Parathyroid adenoma (tissue), 2 donors: ENCODE measurements around the gene RNF126.
"Not testable (repeated sequence)": the region's sequence is repeated elsewhere in the genome, so short reads cannot be mapped to it uniquely, and the experiment has no call there.

ENCODE experiments used
- H2AFZ ChIP-seq: fragments of 300-600 bp; sonication (generic); one replicate; pipeline ENCODE4 v1.7.0; 2017; ENCODE audit warnings: antibody characterized with exemption, mild to moderate bottlenecking
- H3K27ac ChIP-seq: fragments of 300-600 bp; sonication (generic); one replicate; pipeline ENCODE4 v1.7.0; 2017
- H3K27me3 ChIP-seq: fragments of 300-600 bp; sonication (generic); one replicate; pipeline ENCODE4 v1.7.0; 2017; ENCODE audit warnings: low read length; ENCODE audit not compliant: control insufficient read depth, insufficient read depth
- H3K36me3 ChIP-seq: fragments of 300-600 bp; sonication (generic); one replicate; pipeline ENCODE4 v1.7.0; 2017; ENCODE audit warnings: low read length; ENCODE audit not compliant: control insufficient read depth, insufficient read depth
- H3K4me1 ChIP-seq: fragments of 300-600 bp; sonication (generic); one replicate; pipeline ENCODE4 v1.7.0; 2017; ENCODE audit warnings: control low read depth
- H3K4me2 ChIP-seq: fragments of 300-600 bp; sonication (generic); one replicate; pipeline ENCODE4 v1.7.0; 2017; ENCODE audit warnings: low read length
- H3K4me3 ChIP-seq: fragments of 300-600 bp; sonication (generic); one replicate; pipeline ENCODE4 v1.7.0; 2017; ENCODE audit warnings: low read depth, low read length
- H3K79me2 ChIP-seq: fragments of 300-600 bp; sonication (generic); one replicate; pipeline ENCODE4 v1.7.0; 2017; ENCODE audit warnings: control low read depth
- H3K9ac ChIP-seq: fragments of 300-600 bp; sonication (generic); one replicate; pipeline ENCODE4 v1.7.0; 2017; ENCODE audit warnings: mild to moderate bottlenecking
- H3K9me3 ChIP-seq: fragments of 300-600 bp; sonication (generic); one replicate; pipeline ENCODE4 v1.7.0; 2017; ENCODE audit warnings: low read length; ENCODE audit not compliant: control insufficient read depth
- TF ChIP-seq, protein P1 (sequence below): fragments of 300-600 bp; sonication (generic); IDR thresholded peaks from one replicate; pipeline ENCODE4 v1.7.0; 2017; ENCODE audit warnings: antibody characterized with exemption, mild to moderate bottlenecking
- donor health status: primary hyperparathyroidism.

The RNF126 gene

DNA sequence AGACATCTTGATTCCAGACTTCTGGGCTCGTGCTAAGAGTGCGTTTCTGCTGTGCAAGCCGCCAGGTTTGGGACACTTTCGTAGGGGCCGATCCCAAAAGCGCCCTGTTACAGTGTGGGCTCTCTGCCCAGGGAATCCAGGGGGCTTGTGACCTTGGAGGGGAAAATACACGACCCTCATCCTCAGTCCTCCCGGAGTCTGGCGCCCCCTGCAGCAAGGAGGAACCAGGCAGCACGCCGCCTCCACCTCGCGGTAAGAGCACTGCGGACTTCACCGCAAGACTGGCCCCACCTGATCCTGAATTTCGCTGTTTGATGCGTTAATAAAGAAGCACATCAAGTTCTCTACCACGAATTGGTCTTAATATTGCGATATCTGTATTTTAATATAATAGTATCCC, 34.8 kb downstream of the RNF126 start:
- H3K9me3 ChIP-seq: no peaks in the 10 kb centered on the region
- no peaks in the 10 kb centered on the region for H3K27me3 ChIP-seq
- no peaks in the 10 kb centered on the region for H3K4me1 ChIP-seq
- no peaks in the 10 kb centered on the region for H3K36me3 ChIP-seq
- no peak overlapping the region for H3K27ac ChIP-seq
- peaks cover 15% of the 10 kb centered on the region for H3K79me2 ChIP-seq
- H3K9ac ChIP-seq: no peak overlapping the region
- no peak overlapping the region for H3K4me3 ChIP-seq
- H2AFZ ChIP-seq: no peak overlapping the region
- TF ChIP-seq, protein P1, sequence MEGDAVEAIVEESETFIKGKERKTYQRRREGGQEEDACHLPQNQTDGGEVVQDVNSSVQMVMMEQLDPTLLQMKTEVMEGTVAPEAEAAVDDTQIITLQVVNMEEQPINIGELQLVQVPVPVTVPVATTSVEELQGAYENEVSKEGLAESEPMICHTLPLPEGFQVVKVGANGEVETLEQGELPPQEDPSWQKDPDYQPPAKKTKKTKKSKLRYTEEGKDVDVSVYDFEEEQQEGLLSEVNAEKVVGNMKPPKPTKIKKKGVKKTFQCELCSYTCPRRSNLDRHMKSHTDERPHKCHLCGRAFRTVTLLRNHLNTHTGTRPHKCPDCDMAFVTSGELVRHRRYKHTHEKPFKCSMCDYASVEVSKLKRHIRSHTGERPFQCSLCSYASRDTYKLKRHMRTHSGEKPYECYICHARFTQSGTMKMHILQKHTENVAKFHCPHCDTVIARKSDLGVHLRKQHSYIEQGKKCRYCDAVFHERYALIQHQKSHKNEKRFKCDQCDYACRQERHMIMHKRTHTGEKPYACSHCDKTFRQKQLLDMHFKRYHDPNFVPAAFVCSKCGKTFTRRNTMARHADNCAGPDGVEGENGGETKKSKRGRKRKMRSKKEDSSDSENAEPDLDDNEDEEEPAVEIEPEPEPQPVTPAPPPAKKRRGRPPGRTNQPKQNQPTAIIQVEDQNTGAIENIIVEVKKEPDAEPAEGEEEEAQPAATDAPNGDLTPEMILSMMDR: no peak
- H3K4me2 ChIP-seq: no peak overlapping the region

GRCh38 chr19:626566-626965, 36.4 kb downstream of the RNF126 start:
- not testable (repeated sequence) for H3K27me3 ChIP-seq, H3K9ac ChIP-seq, H3K36me3 ChIP-seq, H3K79me2 ChIP-seq, H3K27ac ChIP-seq, H2AFZ ChIP-seq, H3K4me2 ChIP-seq, H3K4me3 ChIP-seq, H3K4me1 ChIP-seq, H3K9me3 ChIP-seq

GRCh38 chr19:625257-625656, 37.8 kb downstream of the RNF126 start:
- H3K27me3 ChIP-seq: no peaks in the 10 kb centered on the region
- no peak overlapping the region for H3K4me2 ChIP-seq
- no peaks in the 10 kb centered on the region for H3K36me3 ChIP-seq
- no peak overlapping the region for H3K27ac ChIP-seq
- H3K9ac ChIP-seq: no peak overlapping the region
- no peaks in the 10 kb centered on the region for H3K9me3 ChIP-seq
- peaks cover 2% of the 10 kb centered on the region for H3K79me2 ChIP-seq
- H3K4me1 ChIP-seq: no peaks in the 10 kb centered on the region
- TF ChIP-seq, protein P1: no peak
- no peak overlapping the region for H2AFZ ChIP-seq
- H3K4me3 ChIP-seq: no peak overlapping the region

DNA sequence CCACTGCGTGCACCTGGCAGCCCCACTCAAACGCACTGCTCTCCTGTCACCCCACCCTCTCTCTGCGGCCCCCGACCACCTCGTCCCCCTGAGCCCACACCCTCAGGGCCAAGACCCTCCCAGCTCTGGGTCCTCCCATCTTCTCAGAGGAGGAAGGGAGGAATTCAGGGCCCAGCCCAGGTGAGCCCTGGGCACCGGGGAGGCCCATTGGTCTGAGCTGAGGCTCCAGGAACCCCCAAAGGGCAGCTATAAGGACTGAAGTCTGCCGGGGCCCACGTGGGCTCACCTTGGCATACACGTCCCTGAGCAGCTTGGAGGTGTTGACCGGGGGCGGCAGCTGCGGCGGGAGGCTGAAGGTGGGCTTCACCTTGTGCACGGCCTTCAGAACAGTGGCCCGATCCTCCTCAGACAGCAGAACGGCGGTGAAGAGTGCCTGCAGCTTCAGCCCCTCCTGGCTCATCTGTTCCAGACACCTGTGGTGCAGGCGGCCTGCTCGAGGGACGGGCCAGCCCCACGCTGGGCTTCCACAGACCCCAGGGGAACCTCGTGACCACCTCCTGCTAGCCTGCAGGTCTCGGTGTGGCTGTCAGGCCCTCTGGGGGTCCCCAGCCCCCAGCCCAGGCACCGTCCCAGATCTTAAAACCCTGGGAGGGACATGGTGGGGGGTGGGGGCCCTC, 38.4 kb downstream of the RNF126 start:
- H3K36me3 ChIP-seq: no peaks in the 10 kb centered on the region
- H3K79me2 ChIP-seq: peaks cover 2% of the 10 kb centered on the region
- no peak overlapping the region for H3K27ac ChIP-seq
- TF ChIP-seq, protein P1: no peak
- no peak overlapping the region for H3K9ac ChIP-seq
- no peak overlapping the region for H2AFZ ChIP-seq
- no peaks in the 10 kb centered on the region for H3K27me3 ChIP-seq
- H3K4me1 ChIP-seq: no peaks in the 10 kb centered on the region
- no peak overlapping the region for H3K4me3 ChIP-seq
- no peaks in the 10 kb centered on the region for H3K9me3 ChIP-seq
- no peak overlapping the region for H3K4me2 ChIP-seq

GRCh38 chr19:623974-624373, 39.0 kb downstream of the RNF126 start:
- no peak overlapping the region for H3K4me2 ChIP-seq
- no peak overlapping the region for H2AFZ ChIP-seq
- TF ChIP-seq, protein P1: no peak
- H3K9ac ChIP-seq: no peak overlapping the region
- H3K36me3 ChIP-seq: no peaks in the 10 kb centered on the region
- no peaks in the 10 kb centered on the region for H3K4me1 ChIP-seq
- H3K27ac ChIP-seq: no peak overlapping the region
- H3K4me3 ChIP-seq: no peak overlapping the region
- peaks cover 2% of the 10 kb centered on the region for H3K79me2 ChIP-seq
- no peaks in the 10 kb centered on the region for H3K27me3 ChIP-seq
- H3K9me3 ChIP-seq: no peaks in the 10 kb centered on the region
